ENCODE results near the gene PXYLP1.

DNA sequence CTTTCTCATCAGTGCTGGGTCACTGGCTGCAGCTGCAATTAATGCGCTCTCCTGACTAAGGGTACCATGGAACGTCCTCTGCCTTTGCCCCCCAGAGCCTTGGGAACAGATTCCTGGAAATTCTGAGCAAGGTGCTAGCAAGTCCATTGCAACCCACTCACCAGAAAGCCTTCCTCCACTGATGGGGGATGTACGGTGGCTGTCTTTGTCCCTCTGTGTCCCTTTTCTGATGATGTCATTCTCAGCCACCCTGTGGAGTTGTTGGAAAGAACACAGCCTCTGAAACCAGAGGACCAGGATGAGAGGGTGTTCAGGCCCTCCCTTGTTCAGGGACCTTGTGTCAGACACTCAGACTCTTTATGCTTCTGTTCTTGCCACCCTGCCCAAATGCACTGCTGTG is 98.6 kb downstream of the PXYLP1 start:
- TF ChIP-seq, protein P1, sequence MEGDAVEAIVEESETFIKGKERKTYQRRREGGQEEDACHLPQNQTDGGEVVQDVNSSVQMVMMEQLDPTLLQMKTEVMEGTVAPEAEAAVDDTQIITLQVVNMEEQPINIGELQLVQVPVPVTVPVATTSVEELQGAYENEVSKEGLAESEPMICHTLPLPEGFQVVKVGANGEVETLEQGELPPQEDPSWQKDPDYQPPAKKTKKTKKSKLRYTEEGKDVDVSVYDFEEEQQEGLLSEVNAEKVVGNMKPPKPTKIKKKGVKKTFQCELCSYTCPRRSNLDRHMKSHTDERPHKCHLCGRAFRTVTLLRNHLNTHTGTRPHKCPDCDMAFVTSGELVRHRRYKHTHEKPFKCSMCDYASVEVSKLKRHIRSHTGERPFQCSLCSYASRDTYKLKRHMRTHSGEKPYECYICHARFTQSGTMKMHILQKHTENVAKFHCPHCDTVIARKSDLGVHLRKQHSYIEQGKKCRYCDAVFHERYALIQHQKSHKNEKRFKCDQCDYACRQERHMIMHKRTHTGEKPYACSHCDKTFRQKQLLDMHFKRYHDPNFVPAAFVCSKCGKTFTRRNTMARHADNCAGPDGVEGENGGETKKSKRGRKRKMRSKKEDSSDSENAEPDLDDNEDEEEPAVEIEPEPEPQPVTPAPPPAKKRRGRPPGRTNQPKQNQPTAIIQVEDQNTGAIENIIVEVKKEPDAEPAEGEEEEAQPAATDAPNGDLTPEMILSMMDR (IDR thresholded peaks at IDR 0.05; ENCODE audit: low read depth, low read length, poor library complexity, severe bottlenecking): no peak
- TF ChIP-seq EZH2phosphoT487 (IDR thresholded peaks at IDR 0.05; ENCODE audit: borderline replicate concordance, low read length): no peak
